Measurements from ENCODE around the gene BSDC1.
"Not testable (repeated sequence)": the region's sequence is repeated elsewhere in the genome, so short reads cannot be mapped to it uniquely, and the experiment has no call there.

Gene BSDC1

DNA sequence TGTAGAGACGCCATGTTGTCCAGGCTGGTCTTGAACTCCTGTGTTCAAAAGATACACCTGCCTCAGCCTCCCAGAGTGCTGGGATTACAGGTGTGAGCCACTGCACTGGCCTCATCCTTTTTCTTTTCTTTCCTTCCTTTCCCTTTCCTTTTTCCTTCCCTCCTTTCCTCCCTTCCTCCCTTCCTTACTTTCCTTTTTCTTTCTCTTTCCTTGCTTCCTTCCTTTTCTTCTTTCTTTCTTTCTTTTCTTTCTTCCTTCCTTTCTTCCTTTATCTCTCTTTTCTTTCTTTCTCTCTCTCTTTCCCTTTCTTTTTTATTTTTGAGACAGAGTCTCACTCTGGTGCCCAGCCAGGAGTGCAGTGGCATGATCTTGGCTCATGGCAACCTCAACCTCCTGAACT is 37.8 kb downstream of the BSDC1 start:
- FAIRE-seq = no peak

DNA sequence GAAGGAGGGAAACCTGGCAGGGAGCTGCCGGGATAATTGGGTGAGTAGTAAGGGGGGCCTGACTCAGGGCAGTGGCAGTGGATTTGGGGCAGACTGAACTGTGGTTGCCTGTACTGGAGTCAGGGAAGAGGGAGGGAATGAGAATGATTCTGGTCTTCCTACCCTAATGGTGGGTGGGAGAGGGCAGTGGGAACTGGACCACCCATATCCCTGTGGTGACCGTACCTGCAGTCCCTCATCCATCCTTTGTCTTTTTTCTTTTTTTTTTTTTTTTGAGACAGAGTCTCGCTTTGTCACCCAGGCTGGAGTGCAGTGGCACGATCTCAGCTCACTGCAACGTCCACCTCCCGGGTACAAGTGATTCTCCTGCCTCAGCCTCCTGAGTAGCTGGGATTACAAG is 38.5 kb downstream of the BSDC1 start:
- FAIRE-seq = not testable (repeated sequence)

DNA sequence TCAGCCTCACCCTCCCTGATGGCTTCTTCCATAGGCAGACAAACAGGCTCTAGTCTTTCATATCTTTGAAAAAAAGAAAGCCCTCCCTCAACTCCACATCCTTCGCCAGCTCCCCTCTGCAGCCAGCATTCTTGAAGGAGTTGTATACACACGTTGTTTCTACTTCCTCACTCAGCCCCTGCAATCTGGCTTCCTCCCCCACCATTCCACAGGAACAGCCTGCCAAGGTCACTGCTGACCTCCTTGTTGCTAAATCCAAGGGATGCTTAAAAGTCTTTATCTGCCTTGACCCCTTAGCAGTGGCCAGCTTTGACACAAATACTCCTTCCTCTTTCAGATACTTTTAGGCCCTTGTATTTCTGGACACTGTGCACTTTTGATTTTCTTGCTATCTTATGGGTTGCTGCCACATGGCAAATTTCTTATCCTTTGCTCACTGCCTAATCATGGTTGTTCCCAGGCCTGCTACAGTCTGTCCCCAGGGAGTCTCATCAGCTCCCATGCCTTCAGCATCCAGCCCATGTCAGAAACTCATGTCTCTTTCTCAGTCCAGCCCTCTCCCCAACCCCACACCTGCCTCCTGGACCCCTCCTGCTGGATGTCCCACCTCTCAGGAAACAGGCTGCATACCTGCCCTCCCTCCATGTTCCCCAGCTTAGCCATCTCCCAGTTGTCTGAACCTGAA is 40.2 kb downstream of the BSDC1 start:
- FAIRE-seq = no peak

- FAIRE-seq = no peak
Observed at GRCh38 chr1:32353431-32353830, 40.8 kb downstream of the BSDC1 start.

DNA sequence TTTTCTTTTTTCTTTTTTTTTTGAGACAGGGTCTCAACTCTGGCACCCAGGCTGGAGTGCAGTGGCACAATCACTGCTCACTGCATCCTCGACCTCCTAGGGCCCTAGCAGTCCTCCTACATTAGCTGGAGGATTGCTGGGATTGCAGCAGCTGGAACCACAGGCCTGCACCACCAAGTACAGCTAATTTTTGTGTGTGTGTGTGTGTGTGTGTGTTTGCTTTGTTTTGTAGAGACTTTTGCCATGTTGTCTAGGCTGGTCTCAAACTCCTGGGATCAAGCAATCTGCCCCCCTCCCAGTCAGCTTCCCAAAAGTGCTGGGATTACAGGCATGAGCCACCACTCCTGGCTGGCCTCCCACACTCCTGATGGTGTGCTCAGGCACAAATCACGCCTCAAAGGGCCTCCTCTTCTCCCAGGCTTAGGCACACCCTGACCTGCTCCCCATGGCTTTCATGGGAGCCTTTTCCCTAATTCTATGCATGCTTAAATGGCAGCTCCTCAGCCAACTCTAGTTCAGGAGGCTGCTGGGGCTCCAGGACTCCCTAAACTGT is 41.3 kb downstream of the BSDC1 start:
- no peak for FAIRE-seq

GRCh38 chr1:32352239-32352745 is 41.9 kb downstream of the BSDC1 start:
- FAIRE-seq = no peak

DNA sequence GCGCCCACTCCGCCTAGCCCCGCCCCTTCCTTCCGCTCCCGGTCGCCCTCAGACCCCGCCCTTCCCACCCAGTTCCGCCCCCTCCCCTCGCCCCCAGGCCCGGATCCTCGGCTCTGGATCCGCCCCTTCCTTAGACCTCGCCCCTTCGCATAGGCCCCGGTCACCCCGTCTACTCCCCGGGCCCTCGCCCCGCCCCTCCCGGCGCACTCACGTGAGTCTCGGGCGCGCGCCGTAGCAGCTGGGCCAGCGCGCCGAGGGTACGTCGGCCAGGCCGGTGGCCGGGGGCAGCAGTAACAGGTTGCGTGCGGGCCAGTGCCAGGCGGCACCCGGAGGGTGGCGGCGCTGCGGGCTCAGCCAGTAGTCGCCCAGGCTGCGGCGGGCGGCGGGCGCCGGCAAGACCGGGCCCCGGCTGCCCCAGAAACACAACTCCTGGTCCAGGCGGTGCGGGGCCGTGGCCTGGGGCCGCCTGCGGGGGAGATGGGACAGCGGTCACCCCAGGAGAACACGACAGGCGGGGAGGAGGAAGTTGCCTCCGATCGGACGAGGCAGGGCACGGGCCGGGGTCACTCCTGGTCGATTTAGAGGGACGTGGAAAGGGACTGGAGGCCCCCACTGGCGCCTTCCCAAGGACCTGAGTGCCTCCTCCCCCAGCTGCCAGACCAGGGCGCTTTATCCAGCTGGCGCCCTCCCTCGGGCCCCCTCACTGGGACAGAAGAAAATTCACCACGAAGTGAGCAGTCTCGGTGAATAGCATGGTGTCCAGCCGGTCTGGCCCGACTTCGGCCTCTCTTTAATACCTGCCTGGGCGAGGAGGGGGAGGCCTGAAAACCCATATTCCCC is 42.6 kb downstream of the BSDC1 start:
- no peak for FAIRE-seq

DNA sequence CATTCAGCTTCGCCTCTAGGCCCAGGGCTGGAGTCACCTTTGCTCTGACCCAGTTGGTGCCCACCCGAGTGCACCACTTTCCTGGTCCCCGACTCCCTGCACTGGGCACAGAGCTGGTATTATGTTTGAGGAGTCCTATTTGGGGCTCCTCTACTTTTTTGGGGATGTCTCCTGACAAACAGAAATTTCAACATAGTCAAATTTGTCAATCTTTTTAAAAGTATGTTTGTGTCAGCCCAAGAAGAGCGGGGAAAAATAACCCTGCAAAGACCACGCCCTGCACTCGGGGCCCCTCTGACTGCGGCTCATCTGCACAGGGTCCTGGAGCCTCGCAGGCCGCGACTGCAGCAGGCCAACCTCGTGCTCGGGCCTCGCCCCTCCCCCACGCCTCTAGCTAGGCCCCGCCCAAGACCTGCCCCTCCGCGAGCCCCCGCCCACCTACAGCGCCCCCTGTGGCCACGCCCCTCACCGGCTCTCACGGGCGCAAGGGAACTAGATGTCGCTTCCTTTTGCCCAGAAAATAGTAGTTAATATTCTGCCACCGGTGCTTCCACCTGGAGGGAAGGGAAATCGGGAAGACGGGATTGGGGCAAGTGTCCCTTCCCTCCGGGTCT is 43.3 kb downstream of the BSDC1 start:
- FAIRE-seq = no peak

GRCh38 chr1:32349211-32349708 is 45.0 kb downstream of the BSDC1 start:
- FAIRE-seq = no peak

DNA sequence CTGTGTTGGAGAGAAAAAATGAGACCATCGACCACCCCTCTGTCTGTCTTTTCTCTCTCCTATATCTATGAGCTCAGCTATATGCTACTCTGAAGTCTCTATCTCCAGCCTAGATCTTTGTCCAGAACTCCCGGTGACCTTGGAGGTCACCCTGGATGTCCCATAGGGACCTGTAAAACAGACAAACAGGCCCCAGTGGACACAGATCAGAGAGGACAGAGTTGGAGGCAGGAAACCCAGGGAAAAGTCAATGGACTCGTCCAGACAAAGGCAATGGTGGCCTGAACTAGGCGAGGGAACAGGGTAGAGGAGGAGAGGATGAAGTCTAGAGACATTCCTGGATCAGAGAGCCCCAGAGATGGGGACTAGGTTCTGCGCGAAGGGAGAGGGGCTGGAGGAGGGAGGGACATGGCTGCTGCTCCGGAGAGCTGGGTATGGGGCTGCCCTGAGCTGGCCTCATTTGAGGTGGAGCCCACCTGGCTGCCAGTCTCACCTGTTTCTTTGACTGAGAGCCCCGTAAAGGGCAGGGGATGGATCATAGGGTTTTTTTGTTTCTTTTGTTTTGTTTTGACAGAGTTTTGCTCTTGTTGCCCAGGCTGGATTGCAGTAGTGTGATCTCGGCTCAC is 47.6 kb downstream of the BSDC1 start:
- no peak for FAIRE-seq

DNA sequence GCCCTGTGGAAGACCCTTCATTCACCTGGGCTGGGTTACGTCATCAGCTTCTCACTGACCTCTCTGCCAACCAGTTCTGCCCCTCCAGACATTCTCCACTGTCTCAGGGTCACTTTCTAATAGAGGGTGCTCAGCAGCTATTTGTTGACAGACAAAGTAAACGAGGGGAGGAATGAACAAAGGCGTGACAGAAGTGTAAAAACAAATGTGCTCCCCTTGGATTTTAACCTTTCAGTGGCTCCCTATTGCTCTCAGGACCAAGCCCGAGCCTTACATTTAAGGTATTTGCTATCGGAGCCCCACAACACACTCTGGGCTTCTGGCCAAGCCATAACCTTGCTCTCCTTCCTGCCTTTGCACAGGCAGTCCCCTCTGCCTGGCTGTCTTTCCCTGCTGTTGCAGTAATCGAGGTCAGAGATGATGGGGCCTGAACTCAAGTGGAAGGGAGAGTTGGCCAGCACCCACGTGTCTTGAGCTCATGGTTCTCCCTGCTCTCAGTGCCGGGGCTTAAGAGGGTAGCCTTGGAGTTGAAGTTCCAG is 48.9 kb downstream of the BSDC1 start:
- no peak for FAIRE-seq

DNA sequence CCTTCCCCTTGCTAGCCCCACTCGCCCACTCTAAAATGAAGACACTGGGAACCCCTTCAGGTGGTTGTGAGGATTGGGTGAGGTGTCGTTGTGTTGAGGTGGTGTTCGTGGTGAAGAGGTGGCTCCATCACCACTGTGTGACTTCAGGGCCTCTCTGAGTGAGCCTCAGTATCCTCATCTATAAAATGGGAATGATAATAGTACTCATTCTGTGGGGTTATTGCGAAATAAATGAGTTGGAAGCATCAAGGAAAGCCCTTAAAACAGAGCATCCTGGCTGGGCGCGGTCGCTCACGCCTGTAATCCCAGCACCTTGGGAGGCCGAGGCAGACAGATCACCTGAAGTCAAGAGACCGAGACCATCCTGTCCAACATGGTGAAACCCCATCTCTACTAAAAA is 51.5 kb downstream of the BSDC1 start:
- no peak for FAIRE-seq

DNA sequence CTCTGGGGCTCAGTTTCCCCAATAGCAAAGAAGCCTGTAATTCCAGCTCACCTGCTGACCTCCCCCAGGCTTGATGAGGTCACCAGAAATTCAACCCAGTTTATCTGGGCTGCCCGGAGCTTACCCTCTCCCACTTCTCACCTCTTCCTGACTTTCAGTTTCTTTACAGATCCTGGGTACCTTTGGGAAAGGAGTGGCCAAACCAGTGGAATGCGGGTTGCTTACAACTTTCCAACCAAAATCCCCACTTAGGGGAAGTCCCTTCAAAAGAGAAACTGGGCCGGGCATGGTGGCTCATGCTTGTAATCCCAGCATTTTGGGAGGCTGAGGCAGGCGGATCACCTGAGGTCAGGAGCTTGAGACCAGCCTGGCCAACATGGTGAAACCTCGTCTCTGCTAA is 52.3 kb downstream of the BSDC1 start:
- FAIRE-seq = no peak

DNA sequence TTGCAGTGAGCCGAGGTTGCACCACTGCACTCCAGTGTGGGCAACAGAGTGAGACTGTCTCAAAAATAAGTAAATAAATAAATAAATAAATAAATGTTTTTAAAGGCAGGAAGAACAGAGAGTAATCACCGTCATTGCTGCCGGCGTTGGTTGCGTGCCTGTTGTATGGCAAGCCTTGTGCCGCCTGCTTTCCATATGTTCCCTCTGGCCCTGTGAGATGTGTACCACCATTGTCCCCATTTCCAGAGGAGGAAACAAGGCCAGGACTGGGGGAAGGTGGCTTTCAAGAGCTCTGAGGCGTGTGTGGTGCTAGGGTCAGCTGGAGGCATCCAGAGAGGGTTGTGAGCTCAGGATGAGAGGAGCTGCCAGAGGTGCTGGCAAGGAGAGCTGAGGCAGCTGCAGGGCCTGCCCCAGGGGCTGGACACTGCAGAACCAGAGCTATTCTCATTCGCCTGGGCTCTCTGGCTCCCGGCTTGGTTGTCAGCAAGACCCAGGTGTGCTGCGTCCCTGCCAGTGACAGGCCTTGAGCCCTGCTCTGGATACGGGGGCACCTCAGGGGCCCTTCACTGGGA is 53.0 kb downstream of the BSDC1 start:
- no peak for FAIRE-seq

- FAIRE-seq = no peak
Observed at GRCh38 chr1:32339363-32339978, 54.8 kb downstream of the BSDC1 start.

DNA sequence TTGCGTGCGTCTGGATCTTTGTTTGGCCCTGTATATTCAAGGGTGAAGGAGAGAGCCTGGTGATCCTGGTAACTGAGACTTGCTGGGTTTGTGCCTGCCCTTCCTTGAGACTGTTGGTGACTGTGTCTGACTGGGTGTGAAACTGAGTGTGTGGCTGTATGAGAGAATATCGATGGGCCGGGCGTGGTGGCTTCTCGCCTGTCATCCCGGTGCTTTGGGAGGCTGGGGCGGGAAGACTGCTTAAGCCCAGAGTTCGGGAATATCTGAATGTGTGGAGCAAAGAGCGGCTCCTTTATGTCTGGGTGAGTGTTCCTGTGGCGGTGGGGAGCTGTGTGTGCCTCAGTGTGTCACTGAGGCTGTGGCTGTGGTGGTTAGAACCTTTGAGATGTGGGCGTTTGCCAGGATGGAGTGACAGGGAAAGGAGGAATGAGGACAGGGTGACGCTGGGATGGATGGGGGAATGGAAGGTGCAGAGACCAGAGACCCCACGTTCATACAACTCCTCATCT is 55.5 kb downstream of the BSDC1 start:
- FAIRE-seq = no peak

DNA sequence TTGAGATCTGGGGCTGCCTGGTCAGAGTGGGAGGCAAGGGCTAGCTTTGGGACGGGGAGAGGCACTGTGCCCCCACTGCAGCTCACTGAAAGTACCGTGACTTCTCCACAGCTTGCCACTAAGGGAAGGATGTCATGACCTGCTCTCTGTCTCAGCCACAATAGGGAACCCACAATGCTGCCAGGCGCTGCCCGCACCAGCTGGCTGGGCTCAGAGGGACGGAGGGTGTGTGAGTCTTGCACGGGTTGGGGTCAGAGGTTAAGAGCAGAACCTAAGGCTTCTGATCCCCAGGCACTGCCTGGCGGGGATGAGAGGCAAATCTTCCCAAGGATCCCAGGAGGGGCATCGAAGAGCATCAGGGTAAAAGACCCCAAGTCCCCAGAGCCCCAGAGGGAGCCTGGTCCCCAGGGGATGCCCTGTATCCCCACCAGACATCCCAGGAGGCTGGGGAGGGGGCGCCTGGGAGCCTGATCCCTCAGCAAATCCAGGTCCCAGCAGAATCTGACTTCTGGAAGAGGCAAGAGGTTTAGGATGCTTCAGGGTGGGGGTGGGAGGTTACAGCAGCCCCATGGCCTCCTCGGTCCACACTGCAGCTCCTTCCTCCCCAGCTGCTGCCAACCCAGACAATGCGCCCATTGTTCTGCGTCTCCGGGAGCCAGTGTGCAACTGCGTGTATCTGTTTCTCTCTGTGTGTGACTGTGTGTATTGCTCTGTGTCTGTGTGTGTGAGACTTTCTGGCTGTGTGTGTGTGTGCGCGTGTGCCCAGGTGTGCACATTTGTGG is 56.2 kb downstream of the BSDC1 start:
- FAIRE-seq = no peak

GRCh38 chr1:32336963-32337675 is 57.1 kb downstream of the BSDC1 start:
- FAIRE-seq = no peak

DNA sequence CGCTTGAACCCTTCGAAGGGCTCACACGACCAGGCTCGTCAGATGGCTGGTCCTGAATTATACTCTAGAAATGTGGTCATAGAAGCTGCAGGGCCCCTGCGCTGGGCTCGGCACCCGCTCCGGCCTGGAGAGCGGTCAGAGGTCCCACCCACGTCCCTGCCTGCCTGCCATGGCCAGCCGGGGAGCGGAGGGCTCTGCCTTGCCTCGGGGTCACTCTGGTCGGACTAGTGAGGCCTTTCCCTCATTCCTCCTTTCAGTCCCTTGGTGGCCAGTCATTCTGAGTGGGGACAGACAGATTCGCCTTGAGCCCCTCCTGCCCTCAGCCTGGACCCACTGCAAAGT is 57.7 kb downstream of the BSDC1 start:
- no peak for FAIRE-seq

All from colon (tissue), 2 donors.